Ramos (cell line): ENCODE measurements around the gene NAA38.

Experiments used
- in situ Hi-C: fragments of 300-500 bp; cut with MboI; formaldehyde crosslinking; loops from one replicate; pipeline ENCODE4 v1.14.3; 2022; ENCODE audit warnings: low sequenced_read_pairs; ENCODE audit not compliant: unreplicated experiment

The NAA38 gene

DNA sequence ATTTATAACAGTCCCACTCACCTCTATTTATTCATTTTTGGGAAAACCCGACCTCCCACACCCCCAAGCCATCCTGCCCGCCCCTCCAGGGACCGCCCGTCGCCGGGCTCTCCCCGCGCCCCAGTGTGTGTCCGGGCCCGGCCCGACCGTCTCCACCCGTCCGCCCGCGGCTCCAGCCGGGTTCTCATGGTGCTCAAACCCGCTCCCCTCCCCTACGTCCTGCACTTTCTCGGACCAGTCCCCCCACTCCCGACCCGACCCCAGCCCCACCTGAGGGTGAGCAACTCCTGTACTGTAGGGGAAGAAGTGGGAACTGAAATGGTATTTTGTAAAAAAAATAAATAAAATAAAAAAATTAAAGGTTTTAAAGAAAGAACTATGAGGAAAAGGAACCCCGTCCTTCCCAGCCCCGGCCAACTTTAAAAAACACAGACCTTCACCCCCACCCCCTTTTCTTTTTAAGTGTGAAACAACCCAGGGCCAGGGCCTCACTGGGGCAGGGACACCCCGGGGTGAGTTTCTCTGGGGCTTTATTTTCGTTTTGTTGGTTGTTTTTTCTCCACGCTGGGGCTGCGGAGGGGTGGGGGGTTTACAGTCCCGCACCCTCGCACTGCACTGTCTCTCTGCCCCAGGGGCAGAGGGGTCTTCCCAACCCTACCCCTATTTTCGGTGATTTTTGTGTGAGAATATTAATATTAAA is 3.1 kb downstream of the NAA38 start:
- in situ Hi-C loops, result no loop called here

DNA sequence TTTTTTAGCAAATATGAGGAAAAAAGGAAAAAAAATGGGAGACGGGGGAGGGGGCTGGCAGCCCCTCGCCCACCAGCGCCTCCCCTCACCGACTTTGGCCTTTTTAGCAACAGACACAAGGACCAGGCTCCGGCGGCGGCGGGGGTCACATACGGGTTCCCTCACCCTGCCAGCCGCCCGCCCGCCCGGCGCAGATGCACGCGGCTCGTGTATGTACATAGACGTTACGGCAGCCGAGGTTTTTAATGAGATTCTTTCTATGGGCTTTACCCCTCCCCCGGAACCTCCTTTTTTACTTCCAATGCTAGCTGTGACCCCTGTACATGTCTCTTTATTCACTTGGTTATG is 3.7 kb downstream of the NAA38 start:
- in situ Hi-C loops, result no loop called here

DNA sequence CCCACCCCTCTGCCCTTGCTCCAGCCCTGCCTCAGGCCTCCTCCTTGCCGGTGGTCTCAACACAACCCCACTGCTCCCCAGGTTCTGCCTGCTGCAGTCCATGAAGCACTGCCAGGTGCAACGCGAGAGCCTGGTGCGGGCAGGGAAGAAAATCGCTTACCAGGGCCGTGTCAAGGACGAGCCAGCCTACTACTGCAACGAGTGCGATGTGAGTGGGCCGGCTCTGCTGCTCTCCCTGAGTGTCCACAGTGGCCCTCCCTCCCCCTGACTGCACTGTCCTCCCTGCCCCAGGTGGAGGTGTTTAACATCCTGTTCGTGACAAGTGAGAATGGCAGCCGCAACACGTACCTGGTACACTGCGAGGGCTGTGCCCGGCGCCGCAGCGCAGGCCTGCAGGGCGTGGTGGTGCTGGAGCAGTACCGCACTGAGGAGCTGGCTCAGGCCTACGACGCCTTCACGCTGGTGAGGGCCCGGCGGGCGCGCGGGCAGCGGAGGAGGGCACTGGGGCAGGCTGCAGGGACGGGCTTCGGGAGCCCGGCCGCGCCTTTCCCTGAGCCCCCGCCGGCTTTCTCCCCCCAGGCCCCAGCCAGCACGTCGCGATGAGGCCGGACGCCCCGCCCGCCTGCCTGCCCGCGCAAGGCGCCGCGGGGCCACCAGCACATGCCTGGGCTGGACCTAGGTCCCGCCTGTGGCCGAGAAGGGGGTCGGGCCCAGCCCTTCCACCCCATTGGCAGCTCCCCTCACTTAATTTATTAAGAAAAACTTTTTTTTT is 4.3 kb downstream of the NAA38 start:
- in situ Hi-C loops, result no loop called here

DNA sequence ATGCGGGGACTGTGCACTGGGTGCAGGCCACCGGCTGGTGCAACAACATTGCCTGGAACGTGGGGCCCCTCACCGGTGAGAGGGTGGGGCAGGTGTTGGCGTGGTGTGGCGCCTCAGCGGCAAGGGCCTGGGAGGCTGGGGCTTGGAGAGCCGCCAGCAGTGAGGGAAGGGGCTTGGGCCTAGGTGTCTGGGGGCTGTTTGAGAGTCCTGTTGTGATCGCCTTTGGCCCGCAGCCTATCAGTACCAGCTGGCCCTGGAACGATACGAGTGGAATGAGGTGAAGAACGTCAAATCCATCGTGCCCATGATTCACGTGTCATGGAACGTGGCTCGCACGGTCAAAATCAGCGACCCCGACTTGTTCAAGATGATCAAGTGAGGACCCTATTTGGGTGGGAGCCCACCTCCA is 5.1 kb downstream of the NAA38 start:
- in situ Hi-C loops, result no loop called here

DNA sequence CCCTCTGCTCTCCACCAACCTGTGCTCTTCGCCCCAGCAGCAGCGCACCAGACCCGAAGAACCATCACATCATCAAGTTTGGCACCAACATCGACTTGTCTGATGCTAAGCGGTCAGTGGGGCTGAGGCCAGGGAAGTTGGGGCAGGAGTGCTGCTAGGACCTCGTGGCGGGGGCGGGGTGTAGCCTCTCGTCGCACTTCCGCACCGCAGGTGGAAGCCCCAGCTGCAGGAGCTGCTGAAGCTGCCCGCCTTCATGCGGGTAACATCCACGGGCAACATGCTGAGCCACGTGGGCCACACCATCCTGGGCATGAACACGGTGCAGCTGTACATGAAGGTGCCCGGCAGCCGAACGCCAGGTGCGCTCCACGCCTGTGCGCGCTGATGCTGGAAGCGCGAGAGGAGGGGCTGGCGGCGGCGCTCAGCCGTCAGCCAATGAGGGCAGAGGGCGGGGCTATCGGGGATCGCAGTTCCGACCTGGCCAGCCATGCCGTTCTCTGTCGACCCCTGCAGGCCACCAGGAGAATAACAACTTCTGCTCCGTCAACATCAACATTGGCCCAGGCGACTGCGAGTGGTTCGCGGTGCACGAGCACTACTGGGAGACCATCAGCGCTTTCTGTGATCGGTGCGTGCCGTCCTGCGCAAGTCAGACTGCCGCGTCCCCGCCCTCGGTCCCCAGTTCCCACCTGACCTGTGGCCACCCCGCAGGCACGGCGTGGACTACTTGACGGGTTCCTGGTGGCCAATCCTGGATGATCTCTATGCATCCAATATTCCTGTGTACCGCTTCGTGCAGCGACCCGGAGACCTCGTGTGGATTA is 5.7 kb downstream of the NAA38 start:
- in situ Hi-C loops, result no loop called here

DNA sequence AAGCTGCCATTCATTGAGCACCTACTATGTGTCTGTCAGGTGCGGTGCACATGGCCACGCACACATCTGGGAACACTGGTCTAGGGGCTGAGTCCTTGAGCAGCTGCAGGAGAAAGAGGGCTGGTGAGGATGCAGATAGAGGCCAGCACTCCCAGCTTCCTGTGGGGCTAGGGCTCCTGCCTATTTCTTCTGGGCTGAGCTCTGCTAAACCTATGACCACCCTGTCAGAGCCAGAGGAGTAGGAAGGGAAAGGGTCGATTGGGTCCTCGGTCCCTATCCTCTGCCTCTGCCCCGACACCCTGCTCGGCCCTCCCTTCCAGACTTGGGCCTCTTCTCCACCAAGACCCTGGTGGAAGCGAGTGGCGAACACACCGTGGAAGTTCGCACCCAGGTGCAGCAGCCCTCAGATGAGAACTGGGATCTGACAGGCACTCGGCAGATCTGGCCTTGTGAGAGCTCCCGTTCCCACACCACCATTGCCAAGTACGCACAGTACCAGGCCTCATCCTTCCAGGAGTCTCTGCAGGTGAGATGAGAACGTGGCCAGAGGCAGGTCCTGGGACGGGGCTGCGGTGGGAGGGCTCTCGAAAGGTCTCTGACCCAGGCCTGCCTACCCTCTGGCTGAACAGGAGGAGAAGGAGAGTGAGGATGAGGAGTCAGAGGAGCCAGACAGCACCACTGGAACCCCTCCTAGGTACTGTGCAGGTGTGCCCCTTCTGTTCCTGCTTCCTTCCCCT is 6.5 kb downstream of the NAA38 start:
- in situ Hi-C loops, result no loop called here

DNA sequence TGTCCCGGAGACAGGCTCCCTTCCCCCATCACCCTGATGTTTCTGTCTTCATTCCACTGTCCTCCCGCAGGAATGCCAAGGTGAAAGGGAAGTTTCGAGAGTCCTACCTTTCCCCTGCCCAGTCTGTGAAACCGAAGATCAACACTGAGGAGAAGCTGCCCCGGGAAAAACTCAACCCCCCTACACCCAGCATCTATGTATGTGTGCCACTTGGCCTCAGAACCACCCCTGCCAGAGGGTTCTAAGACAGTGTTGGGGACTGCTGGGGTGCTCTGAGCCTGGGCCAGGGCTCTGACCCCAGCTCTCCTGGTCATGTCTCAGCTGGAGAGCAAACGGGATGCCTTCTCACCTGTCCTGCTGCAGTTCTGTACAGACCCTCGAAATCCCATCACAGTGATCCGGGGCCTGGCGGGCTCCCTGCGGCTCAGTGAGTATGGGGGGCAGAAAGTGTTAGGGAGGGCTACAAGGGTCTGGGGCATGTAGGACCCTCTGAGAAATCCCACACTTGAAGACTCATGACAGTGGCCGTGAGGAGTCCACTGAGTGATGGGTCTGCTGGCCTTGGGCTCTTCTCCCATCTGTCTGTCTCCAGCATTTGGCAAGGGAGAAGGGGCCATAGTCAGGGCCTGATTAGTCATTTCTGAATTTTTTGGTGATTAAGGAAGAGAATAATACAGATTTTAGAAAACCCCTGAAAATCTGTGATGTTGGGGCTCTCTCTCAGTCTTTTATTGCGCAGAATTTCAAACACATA is 7.4 kb downstream of the NAA38 start:
- in situ Hi-C loops, result loop anchor here (25.0 kb wide), 1 partner anchor 613 kb away; the partner anchor contains the start of genes DVL2, GABARAP and PHF23

DNA sequence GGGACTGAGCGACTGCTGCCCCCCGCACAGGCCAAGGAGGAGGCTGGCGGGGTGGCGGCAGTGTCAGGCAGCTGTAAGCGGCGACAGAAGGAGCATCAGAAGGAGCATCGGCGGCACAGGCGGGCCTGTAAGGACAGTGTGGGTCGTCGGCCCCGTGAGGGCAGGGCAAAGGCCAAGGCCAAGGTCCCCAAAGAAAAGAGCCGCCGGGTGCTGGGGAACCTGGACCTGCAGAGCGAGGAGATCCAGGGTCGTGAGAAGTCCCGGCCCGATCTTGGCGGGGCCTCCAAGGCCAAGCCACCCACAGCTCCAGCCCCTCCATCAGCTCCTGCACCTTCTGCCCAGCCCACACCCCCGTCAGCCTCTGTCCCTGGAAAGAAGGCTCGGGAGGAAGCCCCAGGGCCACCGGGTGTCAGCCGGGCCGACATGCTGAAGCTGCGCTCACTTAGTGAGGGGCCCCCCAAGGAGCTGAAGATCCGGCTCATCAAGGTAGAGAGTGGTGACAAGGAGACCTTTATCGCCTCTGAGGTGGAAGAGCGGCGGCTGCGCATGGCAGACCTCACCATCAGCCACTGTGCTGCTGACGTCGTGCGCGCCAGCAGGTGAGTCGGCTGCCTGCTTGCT is 8.1 kb downstream of the NAA38 start:
- in situ Hi-C loops, result loop anchor here (25.0 kb wide), 1 partner anchor 612 kb away; the partner anchor contains the start of genes DVL2, GABARAP and PHF23

DNA sequence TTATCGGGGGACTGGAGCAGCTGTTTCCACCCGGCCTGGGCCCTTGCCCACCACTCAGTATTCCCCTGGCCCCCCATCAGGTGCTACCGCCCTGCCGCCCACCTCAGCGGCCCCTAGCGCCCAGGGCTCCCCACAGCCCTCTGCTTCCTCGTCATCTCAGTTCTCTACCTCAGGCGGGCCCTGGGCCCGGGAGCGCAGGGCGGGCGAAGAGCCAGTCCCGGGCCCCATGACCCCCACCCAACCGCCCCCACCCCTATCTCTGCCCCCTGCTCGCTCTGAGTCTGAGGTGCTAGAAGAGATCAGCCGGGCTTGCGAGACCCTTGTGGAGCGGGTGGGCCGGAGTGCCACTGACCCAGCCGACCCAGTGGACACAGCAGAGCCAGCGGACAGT is 8.6 kb downstream of the NAA38 start:
- in situ Hi-C loops, result loop anchor here (25.0 kb wide), 1 partner anchor 611 kb away; the partner anchor contains the start of genes DVL2, GABARAP and PHF23

DNA sequence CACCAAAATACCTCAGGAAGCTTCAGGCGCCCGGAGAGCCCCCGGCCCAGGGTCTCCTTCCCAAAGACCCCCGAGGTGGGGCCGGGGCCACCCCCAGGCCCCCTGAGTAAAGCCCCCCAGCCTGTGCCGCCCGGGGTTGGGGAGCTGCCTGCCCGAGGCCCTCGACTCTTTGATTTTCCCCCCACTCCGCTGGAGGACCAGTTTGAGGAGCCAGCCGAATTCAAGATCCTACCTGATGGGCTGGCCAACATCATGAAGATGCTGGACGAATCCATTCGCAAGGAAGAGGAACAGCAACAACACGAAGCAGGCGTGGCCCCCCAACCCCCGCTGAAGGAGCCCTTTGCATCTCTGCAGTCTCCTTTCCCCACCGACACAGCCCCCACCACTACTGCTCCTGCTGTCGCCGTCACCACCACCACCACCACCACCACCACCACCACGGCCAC is 9.2 kb downstream of the NAA38 start:
- in situ Hi-C loops, result loop anchor here (25.0 kb wide), 1 partner anchor 611 kb away; the partner anchor contains the start of genes DVL2, GABARAP and PHF23

DNA sequence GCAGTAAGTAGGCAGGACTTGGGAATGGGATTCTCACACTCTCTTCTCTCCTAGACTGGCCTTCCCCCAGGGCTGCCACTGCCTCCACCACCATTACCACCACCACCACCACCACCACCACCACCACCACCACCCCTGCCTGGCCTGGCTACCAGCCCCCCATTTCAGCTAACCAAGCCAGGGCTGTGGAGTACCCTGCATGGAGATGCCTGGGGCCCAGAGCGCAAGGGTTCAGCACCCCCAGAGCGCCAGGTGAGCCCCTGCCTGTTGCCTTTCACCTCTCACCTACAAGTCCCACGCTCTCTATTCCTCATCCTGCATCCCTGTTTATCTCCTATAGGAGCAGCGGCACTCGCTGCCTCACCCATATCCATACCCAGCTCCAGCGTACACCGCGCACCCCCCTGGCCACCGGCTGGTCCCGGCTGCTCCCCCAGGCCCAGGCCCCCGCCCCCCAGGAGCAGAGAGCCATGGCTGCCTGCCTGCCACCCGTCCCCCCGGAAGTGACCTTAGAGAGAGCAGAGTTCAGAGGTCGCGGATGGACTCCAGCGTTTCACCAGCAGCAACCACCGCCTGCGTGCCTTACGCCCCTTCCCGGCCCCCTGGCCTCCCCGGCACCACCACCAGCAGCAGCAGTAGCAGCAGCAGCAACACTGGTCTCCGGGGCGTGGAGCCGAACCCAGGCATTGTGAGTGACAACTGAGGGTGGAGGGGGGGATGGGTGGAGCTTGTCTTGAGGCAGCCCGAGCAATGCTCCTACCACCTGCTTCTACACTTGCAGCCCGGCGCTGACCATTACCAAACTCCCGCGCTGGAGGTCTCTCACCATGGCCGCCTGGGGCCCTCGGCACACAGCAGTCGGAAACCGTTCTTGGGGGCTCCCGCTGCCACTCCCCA is 10.3 kb downstream of the NAA38 start:
- in situ Hi-C loops, result loop anchor here (25.0 kb wide), 1 partner anchor 610 kb away; the partner anchor contains the start of genes DVL2, GABARAP and PHF23

DNA sequence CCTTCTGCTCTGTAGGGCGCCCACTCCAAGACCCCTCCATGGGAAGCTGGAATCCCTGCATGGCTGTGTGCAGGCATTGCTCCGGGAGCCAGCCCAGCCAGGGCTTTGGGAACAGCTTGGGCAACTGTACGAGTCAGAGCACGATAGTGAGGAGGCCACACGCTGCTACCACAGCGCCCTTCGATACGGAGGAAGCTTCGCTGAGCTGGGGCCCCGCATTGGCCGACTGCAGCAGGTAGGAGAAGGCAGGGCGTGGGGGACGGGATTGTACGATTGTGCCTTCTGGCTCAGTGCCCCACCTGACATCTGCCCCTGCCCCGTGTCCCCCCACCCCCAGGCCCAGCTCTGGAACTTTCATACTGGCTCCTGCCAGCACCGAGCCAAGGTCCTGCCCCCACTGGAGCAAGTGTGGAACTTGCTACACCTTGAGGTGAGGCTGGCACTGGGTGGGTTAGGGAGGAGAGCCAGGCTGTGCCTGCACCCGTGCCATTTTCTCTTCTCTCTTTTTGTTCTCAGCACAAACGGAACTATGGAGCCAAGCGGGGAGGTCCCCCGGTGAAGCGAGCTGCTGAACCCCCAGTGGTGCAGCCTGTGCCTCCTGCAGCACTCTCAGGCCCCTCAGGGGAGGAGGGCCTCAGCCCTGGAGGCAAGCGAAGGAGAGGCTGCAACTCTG is 11.2 kb downstream of the NAA38 start:
- in situ Hi-C loops, result loop anchor here (25.0 kb wide), 1 partner anchor 609 kb away; the partner anchor contains the start of genes DVL2, GABARAP and PHF23

DNA sequence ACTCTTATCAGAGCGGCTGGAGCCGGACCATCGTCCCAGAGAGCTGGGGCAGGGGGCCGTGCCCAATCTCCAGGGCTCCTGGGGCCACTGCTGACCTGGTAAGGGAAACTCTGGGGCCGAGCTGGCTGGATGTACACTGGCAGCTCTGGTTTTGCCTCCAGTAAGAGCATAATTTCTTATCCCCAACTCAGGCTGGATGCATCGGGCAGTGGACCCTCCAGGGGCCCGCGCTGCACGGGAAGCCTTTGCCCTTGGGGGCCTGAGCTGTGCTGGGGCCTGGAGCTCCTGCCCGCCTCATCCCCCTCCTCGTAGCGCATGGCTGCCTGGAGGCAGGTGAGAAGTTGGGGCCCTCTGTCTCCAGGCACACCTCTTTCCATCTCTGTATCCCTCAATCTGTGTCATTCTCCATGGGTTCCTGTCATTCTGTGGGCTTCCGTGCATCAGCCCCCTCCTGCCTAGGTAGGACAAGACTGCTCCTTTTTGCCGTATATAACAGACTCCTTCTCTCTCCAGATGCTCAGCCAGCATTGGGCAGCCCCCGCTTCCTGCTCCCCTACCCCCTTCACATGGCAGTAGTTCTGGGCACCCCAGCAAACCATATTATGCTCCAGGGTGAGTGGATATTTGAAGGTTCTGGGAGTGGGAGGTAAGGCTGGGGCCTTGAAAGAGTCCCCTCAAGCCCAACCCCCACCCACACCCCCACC is 11.8 kb downstream of the NAA38 start:
- in situ Hi-C loops, result loop anchor here (25.0 kb wide), 1 partner anchor 608 kb away; the partner anchor contains the start of genes DVL2, GABARAP and PHF23

DNA sequence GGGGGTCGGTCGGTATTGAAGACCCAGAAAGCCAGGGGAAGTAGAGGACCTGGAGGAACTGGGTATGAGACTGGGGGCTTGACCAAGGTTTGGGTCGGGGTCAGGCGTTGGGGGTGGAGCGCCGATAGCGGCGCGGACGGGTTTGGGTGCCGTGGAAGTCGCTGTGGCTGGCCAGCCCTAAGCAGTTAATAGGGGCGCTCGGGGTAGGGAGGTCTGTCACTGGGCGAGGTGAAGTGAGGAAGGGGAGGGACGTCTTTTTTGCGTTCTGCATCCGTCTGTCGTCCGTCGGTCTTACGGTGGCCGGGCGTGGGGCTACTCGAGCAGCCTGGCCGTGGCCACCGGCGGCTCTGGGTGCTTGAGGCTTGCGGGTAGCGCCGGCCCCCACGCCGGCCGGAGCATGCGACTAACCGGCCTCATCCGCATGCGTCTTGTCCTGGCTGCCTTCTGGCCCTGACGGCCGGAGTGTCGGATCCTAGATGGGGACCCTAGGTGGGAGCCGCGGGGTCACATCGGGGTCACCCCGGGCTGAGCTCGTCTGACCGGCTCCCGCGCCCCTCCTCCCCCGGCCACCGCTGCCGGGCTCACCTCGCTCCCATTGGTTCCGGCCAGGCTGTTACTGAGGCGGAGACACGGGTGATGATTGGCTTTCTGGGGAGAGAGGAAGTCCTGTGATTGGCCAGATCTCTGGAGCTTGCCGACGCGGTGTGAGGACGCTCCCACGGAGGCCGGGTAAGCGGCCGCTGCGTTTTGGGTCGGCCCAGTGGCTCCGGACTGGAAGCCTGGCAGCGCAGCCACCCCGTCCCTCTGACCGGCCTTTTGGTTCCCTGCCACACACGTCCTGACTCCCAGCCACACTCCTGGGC is 12.8 kb downstream of the NAA38 start:
- in situ Hi-C loops, result loop anchor here (25.0 kb wide), 1 partner anchor 607 kb away; the partner anchor contains the start of genes DVL2, GABARAP and PHF23
